SK-N-MC (cell line): ENCODE measurements around the gene TBC1D14.

Experiments
- EZH2 ChIP-seq: fragments of 200-600 bp; sonication (generic); IDR thresholded peaks from one replicate; pipeline ENCODE4 v1.6.1; 2017; ENCODE audit warnings: antibody characterized with exemption
- POLR2AphosphoS5 ChIP-seq: IDR thresholded peaks from 2 replicates; pipeline ENCODE4 v1.6.1; 2012; ENCODE audit warnings: mild to moderate bottlenecking, low read depth, low read length, borderline replicate concordance

- no peak for TF ChIP-seq POLR2AphosphoS5
- TF ChIP-seq EZH2: no peak
Observed at GRCh38 chr4:6928081-6928480, 18.5 kb downstream of the TBC1D14 start.
